GM18517 (cell line): ENCODE results near the gene TRABD2B.

ENCODE experiments used
- ATAC-seq: cut with Tn5 transposase; IDR thresholded peaks from one replicate; pipeline ENCODE4 v1.9.1; 2021; ENCODE audit warnings: mild to moderate bottlenecking, moderate library complexity; ENCODE audit not compliant: unreplicated experiment

The TRABD2B gene

GRCh38 chr1:47914218-47914938 is 82.8 kb downstream of the TRABD2B start:
- no peak for ATAC-seq

GRCh38 chr1:47913225-47913823 is 83.9 kb downstream of the TRABD2B start:
- no peak for ATAC-seq

- no peak for ATAC-seq
These were observed 84.4 kb downstream of the TRABD2B start for GRCh38 chr1:47912756-47913155.

GRCh38 chr1:47911892-47912291 is 85.3 kb downstream of the TRABD2B start:
- no peak for ATAC-seq

- no peak for ATAC-seq
These were observed 85.8 kb downstream of the TRABD2B start for GRCh38 chr1:47911424-47911823.

GRCh38 chr1:47908258-47908657 is 88.9 kb downstream of the TRABD2B start:
- ATAC-seq = no peak

GRCh38 chr1:47907177-47907528 is 90.0 kb downstream of the TRABD2B start:
- ATAC-seq = no peak

GRCh38 chr1:47906527-47907176 is 90.5 kb downstream of the TRABD2B start:
- ATAC-seq = no peak

- no peak for ATAC-seq
These were observed 91.2 kb downstream of the TRABD2B start for GRCh38 chr1:47906009-47906432.

GRCh38 chr1:47903723-47904122 is 93.5 kb downstream of the TRABD2B start:
- ATAC-seq = no peak

GRCh38 chr1:47901001-47901575 is 96.1 kb downstream of the TRABD2B start:
- ATAC-seq = no peak

- ATAC-seq = no peak
These were observed 98.9 kb downstream of the TRABD2B start for GRCh38 chr1:47898133-47898845.

- ATAC-seq = no peak
These were observed 101.7 kb downstream of the TRABD2B start for GRCh38 chr1:47895279-47896125.

- no peak for ATAC-seq
These were observed 102.5 kb downstream of the TRABD2B start for GRCh38 chr1:47894410-47895278.

GRCh38 chr1:47893412-47893811 is 103.8 kb downstream of the TRABD2B start:
- no peak for ATAC-seq

GRCh38 chr1:47890779-47891178 is 106.4 kb downstream of the TRABD2B start:
- ATAC-seq = no peak

- ATAC-seq = no peak
These were observed 108.9 kb downstream of the TRABD2B start for GRCh38 chr1:47888294-47888629.

GRCh38 chr1:47887475-47888293 is 109.5 kb downstream of the TRABD2B start:
- no peak for ATAC-seq

GRCh38 chr1:47887060-47887459 is 110.1 kb downstream of the TRABD2B start:
- ATAC-seq = no peak
